22Rv1 (cell line): Measurements from ENCODE around the gene AAK1.

Experiments used
- CTCF ChIP-seq: fragments of 450-650 bp; IDR thresholded peaks from 2 replicates; pipeline ENCODE4 v1.5.1; 2017; ENCODE audit warnings: mild to moderate bottlenecking
- ZFX ChIP-seq: fragments of 450-650 bp; IDR thresholded peaks from 2 replicates; pipeline ENCODE4 v1.6.1; 2017; ENCODE audit warnings: antibody characterized with exemption, borderline replicate concordance

DNA sequence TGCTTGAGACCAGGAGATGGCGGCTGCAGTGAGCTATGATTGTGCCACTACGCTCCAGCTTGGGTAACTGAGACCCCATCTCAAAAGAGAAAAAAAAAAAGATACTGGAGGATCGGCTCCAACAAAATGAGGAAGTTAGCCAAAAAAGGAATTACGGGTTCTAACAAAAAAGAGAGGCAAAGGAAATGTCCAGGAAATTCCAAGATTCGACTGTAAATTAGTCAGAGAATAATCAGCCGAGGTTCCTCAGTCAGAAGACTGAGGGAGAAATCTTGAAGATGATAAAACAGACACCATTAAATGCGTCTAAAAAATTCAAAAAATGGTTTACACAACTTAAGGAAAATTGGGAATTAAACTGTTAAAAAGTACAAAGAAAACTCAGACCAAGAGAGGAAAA is 89.5 kb downstream of the AAK1 start:
- no peak for TF ChIP-seq CTCF
- no peak for TF ChIP-seq ZFX
